HepG2 (cell line): Measurements from ENCODE around the gene TFF2. TPM values are rescaled to one million over a fixed set of nuclear protein-coding genes. Genes with fewer than 3 reads are reported as not detected.

Experiments used
- ATAC-seq: fragments of 200-7000 bp; cut with Tn5 transposase; 3 replicates; pipeline ENCODE4 v1.9.1; 2020; ENCODE audit warnings: mild to moderate bottlenecking, moderate library complexity
- BruUV-seq: library from RNA; stranded (reverse); fragments of 400-500 nt; replicated peaks from 2 replicates; lab custom pipeline; 2021; lab: Mats Ljungman, UMichigan
- CTCF ChIA-PET: fragments of 300-600 bp; formaldehyde crosslinking; extraction: SDS; loops from one replicate; lab custom pipeline; 2021; ENCODE audit warnings: low total read pairs, inconsistent platforms, low intra/inter-chr PET ratio; lab: Yijun Ruan, JAX
- POLR2A ChIA-PET: fragments of 350-600 bp; sonication (Branson Sonifier 250); formaldehyde crosslinking; loops from one replicate; lab custom pipeline; 2020; ENCODE audit warnings: antibody characterized with exemption, inconsistent platforms; lab: Yijun Ruan, JAX
- DNase-seq: peaks from one replicate; pipeline ENCODE4 v3.0.0-alpha.2; 2015; ENCODE audit warnings: low spot score
- FAIRE-seq: peaks from 3 replicates; lab custom pipeline; 2011; peaks lifted over from hg19 to GRCh38; lab: Jason Lieb, UNC
- H2AFZ ChIP-seq: one replicate; pipeline ENCODE4 v1.6.1; 2011; ENCODE audit warnings: low read length, inconsistent platforms
- H3K27ac ChIP-seq: fragments of 300-600 bp; 3 replicates; pipeline ENCODE4 v1.8.0; 2011; ENCODE audit warnings: mixed run types, mild to moderate bottlenecking, mixed read lengths, low read length, inconsistent platforms; ENCODE audit not compliant: insufficient read depth; ENCODE audit errors: extremely low read length
- H3K27me3 ChIP-seq, 2 experiments: fragments of 200-600 bp in 1 of 2; 2 replicates in 1 of 2; 3 replicates in 1 of 2; pipeline versions ENCODE4 v1.6.0 to v1.8.0; 2011; ENCODE audit warnings: low read length in 2 of 2, mild to moderate bottlenecking in 2 of 2, moderate library complexity in 2 of 2, inconsistent platforms in 1 of 2; ENCODE audit not compliant: insufficient read depth in 2 of 2, control insufficient read depth in 1 of 2
- H3K36me3 ChIP-seq, 2 experiments: fragments of 200-600 bp in 1 of 2; replicated peaks in 1 of 2; 2 replicates in 1 of 2; 3 replicates in 1 of 2; pipeline versions ENCODE4 v1.5.1 to v1.8.0; 2011; ENCODE audit warnings: low read length in 2 of 2, inconsistent platforms in 1 of 2; ENCODE audit not compliant: insufficient read depth in 2 of 2, control insufficient read depth in 1 of 2
- H3K4me1 ChIP-seq: 2 replicates; pipeline ENCODE4 v1.5.1; 2012; ENCODE audit warnings: low read length, inconsistent platforms; ENCODE audit not compliant: insufficient read depth
- H3K4me2 ChIP-seq: 2 replicates; pipeline ENCODE4 v1.6.0; 2011; ENCODE audit warnings: low read depth, low read length, inconsistent platforms
- H3K4me3 ChIP-seq, 3 experiments: fragments of 200-600 bp in 1 of 3; sonication (generic), shearing (Covaris generic) in 1 of 3; replicated peaks in 1 of 3; 2 replicates each; pipeline ENCODE4 v1.5.1; 2011 to 2016; ENCODE audit warnings: low read length in 3 of 3, inconsistent platforms in 2 of 3, low read depth in 2 of 3, mild to moderate bottlenecking in 2 of 3, control low read depth in 1 of 3, mixed read lengths in 1 of 3; ENCODE audit not compliant: insufficient read depth in 1 of 3
- H3K79me2 ChIP-seq: one replicate; pipeline ENCODE4 v1.6.1; 2011; ENCODE audit warnings: low read length, inconsistent platforms; ENCODE audit not compliant: insufficient read depth
- H3K9ac ChIP-seq: 2 replicates; pipeline ENCODE4 v1.6.0; 2011; ENCODE audit warnings: mild to moderate bottlenecking, low read depth, low read length, inconsistent platforms; ENCODE audit not compliant: insufficient read depth
- H3K9me3 ChIP-seq: 2 replicates; pipeline ENCODE4 v1.5.1; 2012; ENCODE audit warnings: mild to moderate bottlenecking, low read length
- H4K20me1 ChIP-seq: 2 replicates; pipeline ENCODE4 v1.6.0; 2011; ENCODE audit warnings: inconsistent platforms, mild to moderate bottlenecking, low read length, moderate library complexity; ENCODE audit not compliant: insufficient read depth
- AGO1 ChIP-seq: fragments of 200-400 bp; formaldehyde crosslinking; IDR thresholded peaks from 2 replicates; pipeline ENCODE4 v1.6.1; 2017; ENCODE audit warnings: mild to moderate bottlenecking, low read depth, low read length, moderate library complexity; ENCODE audit not compliant: poor library complexity, severe bottlenecking
- AGO2 ChIP-seq: fragments of 200-400 bp; formaldehyde crosslinking; optimal IDR thresholded peaks from 2 replicates; pipeline ENCODE3; 2017; ENCODE audit warnings: mild to moderate bottlenecking, low read depth, low read length, moderate library complexity
- AHDC1 ChIP-seq: sonication (generic); formaldehyde crosslinking; IDR thresholded peaks from 2 replicates; pipeline ENCODE4 v1.5.1; 2020; ENCODE audit warnings: mild to moderate bottlenecking, missing genetic modification reagents, borderline replicate concordance
- EHMT2 ChIP-seq: fragments of 200-600 bp; sonication (generic); IDR thresholded peaks from 2 replicates; pipeline ENCODE4 v1.7.0; 2017; ENCODE audit warnings: antibody characterized with exemption, low read depth, low read length, borderline replicate concordance
- ETV5 ChIP-seq: IDR thresholded peaks from 2 replicates; pipeline ENCODE4 v1.6.1; 2018; ENCODE audit warnings: missing biosample characterization, missing genetic modification reagents, inconsistent platforms, borderline replicate concordance
- NCOA2 ChIP-seq: sonication (generic); formaldehyde crosslinking; IDR thresholded peaks from 2 replicates; pipeline ENCODE4 v1.8.0; 2022; ENCODE audit warnings: inconsistent platforms
- NFAT5 ChIP-seq: sonication (generic); formaldehyde crosslinking; IDR thresholded peaks from 2 replicates; pipeline ENCODE4 v1.4.0; 2020; ENCODE audit warnings: missing genetic modification reagents
- POGZ ChIP-seq: sonication (generic); formaldehyde crosslinking; IDR thresholded peaks from 2 replicates; pipeline ENCODE4 v1.4.0; 2020; ENCODE audit warnings: mild to moderate bottlenecking, missing genetic modification reagents
- THYN1 ChIP-seq: sonication (generic); formaldehyde crosslinking; IDR thresholded peaks from 2 replicates; pipeline ENCODE4 v1.8.1; 2023; ENCODE audit warnings: low read depth, mild to moderate bottlenecking, moderate library complexity, missing genetic modification reagents, borderline replicate concordance
- ZBTB14 ChIP-seq: sonication (generic); formaldehyde crosslinking; IDR thresholded peaks from 2 replicates; pipeline ENCODE4 v1.4.0; 2020; ENCODE audit warnings: missing genetic modification reagents
- WGBS: methylation state at CpG from one replicate; pipeline ENCODE4 v1.1.6; 2017; ENCODE audit warnings: low lambda C conversion rate; 5-methylcytosine and 5-hydroxymethylcytosine counted together
- in situ Hi-C: cut with HindIII; loops from 2 replicates; pipeline ENCODE4 v1.10.0; 2017; ENCODE audit warnings: low pct_unique_long_range_greater_than_20kb; ENCODE audit not compliant: extremely low pct_ligation_motif_present
- intact Hi-C: fragments of 100-400 bp; cut with micrococcal nuclease; formaldehyde crosslinking; loops from one replicate; pipeline ENCODE4 v1.10.0; 2022; ENCODE audit not compliant: unreplicated experiment
- polyA plus RNA-seq, 8 experiments: library from polyadenylated mRNA; depleted of rRNA in 3 of 8; stranded (reverse) in 7 of 8; unstranded in 1 of 8; fragments of >200 nt; fragmentation: Illumina TruSeq in 4 of 8; extraction: Trizol in 4 of 8; gene quantifications; 2 replicates each; pipeline versions ENCODE4 v1.2.1 to v1.2.3, GENCODE V29; 2011 to 2016; ENCODE audit warnings: low read depth in 4 of 8, missing spikeins in 1 of 8, mixed read lengths in 1 of 8; ENCODE audit not compliant: insufficient read depth in 1 of 8
- total RNA-seq, 5 experiments: library from RNA; depleted of rRNA; stranded (reverse); fragments of >200 nt; fragmentation: Illumina TruSeq; extraction: Trizol; gene quantifications; 2 replicates each; pipeline ENCODE4 v1.2.3, GENCODE V29; 2016; ENCODE audit warnings: low read depth in 1 of 5

TFF2 gene
- total and polyA plus RNA-seq, 2 of the 13 experiments (the other 11 are each of a cell fraction or from before 2014, with no cell fraction given): 1.5 TPM; not detected in 1

- H3K4me3 ChIP-seq: no peak overlapping the region
- POLR2A ChIA-PET: no interaction called here
- intact Hi-C loops (no loop called here), in situ Hi-C loops (no loop called here)
- CTCF ChIA-PET: no interaction called here
- H3K9ac ChIP-seq: no peak overlapping the region
- no peaks in the 10 kb centered on the region for H4K20me1 ChIP-seq
- no peak overlapping the region for H3K27ac ChIP-seq
- BruUV-seq: no TSS peak
- no peaks in the 10 kb centered on the region for H3K4me1 ChIP-seq
- H3K4me2 ChIP-seq: no peak overlapping the region
- H2AFZ ChIP-seq: no peak overlapping the region
- peaks cover 3 to 46% of the 10 kb centered on the region in 2 experiments; a peak in 3 of 5 replicates for H3K27me3 ChIP-seq
- FAIRE-seq (no peak), DNase-seq (no peak), ATAC-seq (no peak)
- no peaks in the 10 kb centered on the region for H3K9me3 ChIP-seq
- 36% methylated on average over 9 of the region's 9 CpGs for WGBS
- H3K36me3 ChIP-seq: no peaks in the 10 kb centered on the region
- H3K79me2 ChIP-seq: no peaks in the 10 kb centered on the region
- TF ChIP-seq NFAT5 (no peak), AGO2 (no peak), AGO1 (no peak), EHMT2 (no peak), ZBTB14 (CRISPR knock-in tag) (no peak), POGZ (no peak), THYN1 (CRISPR knock-in tag) (no peak), NCOA2 (CRISPR knock-in tag) (no peak), AHDC1 (CRISPR knock-in tag) (no peak), ETV5 (CRISPR knock-in tag) (no peak)
These were observed 49.8 kb downstream of the TFF2 start for GRCh38 chr21:42300956-42301355.
